Omental fat pad (tissue), 4 donors: ENCODE results near the gene GIPC2. TPM values are rescaled to one million over a fixed set of nuclear protein-coding genes. Genes with fewer than 3 reads are reported as not detected.

ENCODE experiments used
- ATAC-seq: fragments of 150-250 bp; one replicate; pipeline ENCODE4 v1.9.1; 2016; ENCODE audit warnings: mild to moderate bottlenecking, moderate library complexity; ENCODE audit not compliant: low FRiP score
- DNase-seq: peaks from one replicate; pipeline ENCODE4 v3.0.0-alpha.2; 2019; ENCODE audit warnings: low spot score
- small RNA-seq: library from RNA; depleted of rRNA; stranded (forward); fragments of <200 nt; gene quantifications from one replicate; pipeline ENCODE3, GENCODE V24; 2016
- total RNA-seq, 4 donors: library from RNA; depleted of rRNA; stranded (reverse); fragments of >200 nt; gene quantifications; one replicate each; pipeline ENCODE4 v1.1.0, GENCODE V29; 2016
- TF ChIP-seq, protein P1 (sequence below), 3 donors: fragments of 450-650 bp; IDR thresholded peaks; one replicate each; pipeline ENCODE4 v1.5.1; 2016 to 2017; ENCODE audit warnings: antibody characterized with exemption in 3 of 3, mild to moderate bottlenecking in 3 of 3, moderate library complexity in 2 of 3

GIPC2 gene
- total RNA-seq, 4 donors from 2014 or later = 1.4 to 15.9 (median 3.1) TPM

DNA sequence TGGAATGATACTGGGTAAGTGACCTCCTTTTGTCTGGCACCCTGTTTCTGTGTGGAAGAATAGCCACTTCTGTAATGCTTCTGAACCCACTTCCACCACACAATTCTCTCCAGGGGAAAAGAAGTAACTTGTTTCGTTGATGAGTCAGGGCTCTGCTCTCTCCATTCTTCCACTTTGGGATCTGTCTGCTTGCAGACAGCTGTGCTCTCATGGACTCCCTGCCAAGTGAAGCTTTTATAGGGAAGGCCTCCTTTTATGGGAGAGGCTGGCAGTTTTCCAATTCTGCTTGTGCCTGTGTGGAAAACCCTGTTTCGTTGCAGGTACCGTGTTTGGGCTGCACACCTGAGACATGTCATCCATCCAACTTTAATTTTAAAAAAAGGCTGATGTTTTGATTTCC lies 130.7 kb downstream of the GIPC2 start:
- no peak for ATAC-seq
- TF ChIP-seq, protein P1, sequence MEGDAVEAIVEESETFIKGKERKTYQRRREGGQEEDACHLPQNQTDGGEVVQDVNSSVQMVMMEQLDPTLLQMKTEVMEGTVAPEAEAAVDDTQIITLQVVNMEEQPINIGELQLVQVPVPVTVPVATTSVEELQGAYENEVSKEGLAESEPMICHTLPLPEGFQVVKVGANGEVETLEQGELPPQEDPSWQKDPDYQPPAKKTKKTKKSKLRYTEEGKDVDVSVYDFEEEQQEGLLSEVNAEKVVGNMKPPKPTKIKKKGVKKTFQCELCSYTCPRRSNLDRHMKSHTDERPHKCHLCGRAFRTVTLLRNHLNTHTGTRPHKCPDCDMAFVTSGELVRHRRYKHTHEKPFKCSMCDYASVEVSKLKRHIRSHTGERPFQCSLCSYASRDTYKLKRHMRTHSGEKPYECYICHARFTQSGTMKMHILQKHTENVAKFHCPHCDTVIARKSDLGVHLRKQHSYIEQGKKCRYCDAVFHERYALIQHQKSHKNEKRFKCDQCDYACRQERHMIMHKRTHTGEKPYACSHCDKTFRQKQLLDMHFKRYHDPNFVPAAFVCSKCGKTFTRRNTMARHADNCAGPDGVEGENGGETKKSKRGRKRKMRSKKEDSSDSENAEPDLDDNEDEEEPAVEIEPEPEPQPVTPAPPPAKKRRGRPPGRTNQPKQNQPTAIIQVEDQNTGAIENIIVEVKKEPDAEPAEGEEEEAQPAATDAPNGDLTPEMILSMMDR (IDR thresholded peaks at IDR 0.05) = no peak

DNA sequence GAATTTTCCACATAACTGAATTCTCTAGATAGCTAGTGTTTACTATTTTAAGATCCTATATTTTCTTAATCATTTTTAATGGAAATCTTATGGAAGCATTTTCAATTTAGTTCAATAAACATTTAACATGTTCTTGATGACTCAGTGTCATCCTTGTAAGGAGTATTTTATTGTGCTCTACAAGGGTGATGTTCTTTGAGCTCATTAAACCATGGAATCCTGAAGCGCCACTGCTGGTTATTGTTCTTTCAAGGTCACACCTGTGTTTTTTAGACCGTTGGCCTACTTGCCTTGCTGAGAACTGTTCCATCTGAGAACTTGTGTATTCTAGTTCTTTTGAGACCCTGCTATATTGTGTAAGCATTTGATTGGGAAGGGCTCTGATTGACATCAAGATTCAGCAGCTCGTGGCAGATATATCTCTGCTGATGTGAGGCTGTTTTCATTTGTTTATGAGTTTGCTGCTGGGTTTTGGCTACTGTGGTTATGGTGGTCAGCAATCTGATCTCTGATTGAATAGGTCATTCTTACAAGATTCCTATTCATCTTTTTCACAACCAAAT lies 132.0 kb downstream of the GIPC2 start:
- no peak for DNase-seq
- no peak for ATAC-seq
- TF ChIP-seq, protein P1 (IDR thresholded peaks at IDR 0.05) = no peak

More for the DNA sequence above, 130.7 kb downstream of the GIPC2 start:
- DNase-seq = no peak

DNA sequence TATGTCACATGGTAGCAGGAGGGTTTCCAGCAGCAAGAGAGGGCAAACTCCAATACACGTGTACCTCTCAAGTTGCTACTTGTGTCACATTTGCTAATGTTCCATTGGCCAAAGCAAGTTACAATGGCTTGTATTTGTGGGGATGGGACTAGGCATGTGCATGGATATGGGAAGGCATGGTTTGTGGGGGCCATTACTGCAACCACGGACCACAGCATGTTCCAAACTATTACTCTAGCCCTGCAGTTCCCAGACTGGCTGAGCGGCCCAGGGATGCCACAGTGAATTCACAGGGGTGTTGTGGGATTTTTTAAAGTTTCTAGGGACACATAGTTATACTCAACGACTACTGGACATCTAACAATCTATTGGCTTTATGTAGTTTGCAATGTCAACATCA lies 133.1 kb downstream of the GIPC2 start:
- TF ChIP-seq, protein P1 (IDR thresholded peaks at IDR 0.05) = no peak
- DNase-seq (no peak), ATAC-seq (no peak)

DNA sequence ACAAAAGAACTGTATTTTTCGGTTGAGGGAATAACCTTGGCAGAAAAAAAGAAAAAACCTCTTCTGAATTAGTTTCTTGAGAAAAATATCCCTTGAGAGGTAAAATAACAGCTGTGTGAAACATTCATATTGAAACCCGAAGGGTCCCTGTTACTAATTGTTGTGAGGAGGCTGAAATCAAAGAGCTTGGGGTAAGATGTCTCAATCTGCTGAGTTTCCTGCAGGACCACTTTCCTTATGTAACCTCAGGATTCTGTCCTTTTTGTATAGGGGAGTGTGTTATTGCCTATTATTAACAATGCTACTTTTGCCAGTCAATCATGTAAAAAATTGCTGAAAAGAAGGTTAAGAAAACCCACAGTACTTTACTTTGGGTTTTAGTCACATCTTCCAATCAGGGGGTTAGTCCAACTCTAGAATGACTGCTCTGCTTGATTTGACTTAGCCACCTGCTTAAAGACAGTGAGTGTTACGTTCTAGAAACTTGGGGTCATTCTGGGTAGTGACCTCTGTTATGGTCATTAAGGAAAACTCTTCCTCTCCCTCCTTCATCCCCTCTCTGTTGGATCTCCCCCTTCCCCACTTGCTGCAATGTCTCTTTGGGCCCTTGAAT lies 138.8 kb downstream of the GIPC2 start:
- TF ChIP-seq, protein P1 (IDR thresholded peaks at IDR 0.05) = no peak
- ATAC-seq (no peak), DNase-seq (no peak)

Small RNAs within 50 kb of the gene (small RNA-seq; reads per million reads assigned to genes)
- not detected for gene AC103591.3
- not detected for gene RNA5SP22
- gene RNU6-1102P = not detected

Other genes with a start within 250 kb of the GIPC2 start
- gene NEXN, start 157.3 kb upstream of the GIPC2 start, total RNA-seq = 10 to 100 TPM; 14.7 to 30.9 (median 19.0) TPM
- 100 to 1,000 TPM in 2 of 4 donors, 10 to 100 TPM in 2; 70.2 to 152 (median 94.4) TPM for gene FUBP1, start 66.9 kb upstream of the GIPC2 start, total RNA-seq
- gene DNAJB4, start 41.0 kb upstream of the GIPC2 start, total RNA-seq = 10 to 100 TPM; 32.1 to 50.4 (median 41.0) TPM